Measurements from ENCODE around the gene ANKRD22. TPM values are rescaled to one million over a fixed set of nuclear protein-coding genes. Genes with fewer than 3 reads are reported as not detected.
"Not testable (repeated sequence)": the region's sequence is repeated elsewhere in the genome, so short reads cannot be mapped to it uniquely, and the experiment has no call there.

ANKRD22 gene
- total RNA-seq (2014; rRNA removed; shearing (Covaris generic)), result 6.2 and 7.2 TPM in 2 replicates

DNA sequence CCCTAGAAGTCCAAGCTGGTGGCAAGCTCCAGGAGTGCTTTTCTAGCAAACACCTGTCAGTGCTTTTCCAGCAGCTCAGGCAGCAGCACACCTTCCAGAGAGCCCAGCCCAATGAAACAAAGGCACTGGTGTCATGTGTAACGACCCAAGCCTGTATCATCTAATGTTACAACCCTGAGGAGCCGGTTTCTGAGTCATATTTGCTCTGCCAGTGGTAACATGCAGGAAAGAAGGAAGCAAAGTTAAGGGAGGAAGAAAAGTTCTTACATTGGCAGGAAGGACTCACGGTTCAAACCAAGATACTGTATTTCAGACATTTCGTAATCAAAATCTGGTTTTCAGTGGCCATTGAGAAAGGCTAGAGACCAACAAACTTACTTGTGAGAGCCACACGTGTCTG, at the start of gene ANKRD22:
TSS of gene ANKRD22 (minus strand) at position 139 of the 400 bp plus-strand sequence. CDS start 237 bp downstream, outside the sequence.
- DNase-seq (ENCODE audit: low spot score), result peak; percentile 97

DNA sequence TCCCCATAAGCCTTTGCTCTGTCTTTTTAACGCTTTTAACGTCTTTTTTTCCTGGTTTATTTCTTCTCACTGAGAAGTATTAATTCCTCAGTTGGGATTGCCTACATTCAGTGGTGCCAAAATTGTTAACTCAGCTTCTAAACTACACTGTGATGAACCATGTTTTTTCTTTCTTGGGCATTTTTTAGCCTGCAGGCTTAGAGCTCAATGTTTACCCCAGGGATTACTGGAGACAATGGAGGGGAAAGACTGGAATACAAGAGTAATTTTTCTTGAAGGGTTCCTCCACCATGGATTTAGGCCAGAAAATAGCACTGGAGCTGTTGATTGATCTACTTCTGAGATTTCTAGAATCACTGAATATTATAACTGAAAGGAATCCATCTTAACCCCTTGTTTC, 48.2 kb upstream of the ANKRD22 start:
- no peak for DNase-seq (ENCODE audit: low spot score)

GRCh38 chr10:88898727-88899126, 47.1 kb upstream of the ANKRD22 start:
- no peak for DNase-seq (ENCODE audit: low spot score)

DNA sequence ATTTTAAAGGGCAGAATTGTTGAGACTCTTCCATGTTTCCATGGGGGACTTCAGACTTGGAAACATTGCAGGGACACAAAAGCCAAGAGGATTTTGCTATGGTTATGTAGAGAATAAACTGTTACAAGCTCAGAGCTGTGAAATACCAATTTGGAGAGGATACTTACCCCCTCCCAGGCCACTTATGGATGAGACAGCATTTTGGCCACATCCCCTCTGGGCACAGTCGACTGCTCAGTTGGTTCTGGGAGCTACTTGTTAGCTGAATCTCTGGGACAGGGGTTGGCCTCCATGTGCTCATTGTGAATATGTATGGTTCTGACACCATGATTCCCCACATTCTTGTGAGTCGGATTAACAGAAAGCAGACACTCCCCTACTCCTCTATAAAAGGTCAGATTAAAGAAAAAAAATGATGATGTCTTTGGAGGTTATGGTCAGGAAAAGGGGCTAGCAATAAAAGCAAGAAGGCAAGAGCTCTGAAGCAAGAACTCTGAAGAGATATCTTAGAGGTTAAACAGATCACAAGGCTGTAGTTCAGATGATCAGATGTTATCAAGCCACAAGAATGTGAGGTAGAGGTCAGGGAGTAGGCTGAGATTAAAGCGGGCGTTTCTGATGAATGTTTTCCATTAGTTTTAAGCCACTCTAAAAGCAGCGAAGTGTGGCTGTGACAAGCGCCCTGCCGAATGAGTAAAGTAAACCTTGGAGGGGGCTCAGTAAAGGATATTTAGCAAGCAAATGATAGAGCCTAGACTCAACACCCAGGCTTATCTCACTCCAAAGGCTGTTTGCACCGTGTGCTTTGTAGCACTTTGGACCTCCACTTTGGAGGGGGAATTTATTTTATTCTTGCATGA, 45.6 kb upstream of the ANKRD22 start:
- peak; percentile 57 for DNase-seq (ENCODE audit: low spot score)

DNA sequence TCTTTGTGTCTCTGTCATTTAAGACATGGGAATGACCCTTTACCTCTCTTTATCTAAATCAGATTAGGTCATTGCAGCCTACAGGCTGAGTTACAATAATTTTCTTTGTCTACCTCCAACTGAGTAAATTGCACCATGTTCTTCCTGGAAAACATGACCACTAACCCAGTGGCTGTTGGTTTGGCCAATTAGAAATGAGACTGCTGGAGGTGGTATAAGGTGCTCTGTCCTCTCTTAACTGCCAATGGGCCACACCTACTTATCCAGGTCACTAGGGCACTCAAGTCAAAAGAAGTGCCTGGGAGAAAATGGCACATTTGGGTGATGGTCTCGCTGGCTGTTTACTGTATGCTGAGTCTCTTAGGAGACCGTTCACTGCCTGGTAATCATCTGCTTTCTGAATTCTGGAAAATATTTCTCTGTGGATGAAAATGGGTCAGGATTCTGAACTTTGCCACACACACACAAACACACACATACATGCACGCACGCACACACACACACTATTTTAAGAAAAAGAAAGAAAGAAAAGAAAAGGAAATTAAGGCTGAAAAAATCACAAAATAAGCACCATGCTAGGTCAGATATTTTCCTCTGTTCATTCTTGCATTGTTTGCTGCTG, 44.8 kb upstream of the ANKRD22 start:
- DNase-seq (ENCODE audit: low spot score), result peak; percentile 71

- DNase-seq (ENCODE audit: low spot score), result no peak
These were observed 43.6 kb upstream of the ANKRD22 start for GRCh38 chr10:88895250-88895649.

DNA sequence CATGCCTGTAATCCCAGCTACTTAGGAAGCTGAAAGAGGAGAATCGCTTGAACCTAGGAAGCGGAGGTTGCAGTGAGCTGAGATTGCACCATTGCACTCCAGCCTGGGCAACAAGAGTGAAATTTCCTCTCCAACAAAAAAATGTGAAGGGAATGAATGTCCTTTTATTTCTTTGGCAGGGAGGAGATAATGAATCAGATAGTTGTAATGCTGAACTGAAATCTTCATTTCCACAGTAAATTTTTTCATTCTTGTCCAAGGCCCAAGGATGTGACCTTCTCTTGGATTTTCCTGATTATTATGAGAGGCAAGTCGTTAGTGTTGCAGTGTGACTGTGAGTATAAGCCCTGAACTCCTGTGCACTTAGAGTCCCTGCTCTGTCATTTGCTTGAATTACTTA, 42.0 kb upstream of the ANKRD22 start:
- DNase-seq (ENCODE audit: low spot score), result no peak

GRCh38 chr10:88892222-88892967, 40.8 kb upstream of the ANKRD22 start:
- DNase-seq (ENCODE audit: low spot score), result no peak

DNA sequence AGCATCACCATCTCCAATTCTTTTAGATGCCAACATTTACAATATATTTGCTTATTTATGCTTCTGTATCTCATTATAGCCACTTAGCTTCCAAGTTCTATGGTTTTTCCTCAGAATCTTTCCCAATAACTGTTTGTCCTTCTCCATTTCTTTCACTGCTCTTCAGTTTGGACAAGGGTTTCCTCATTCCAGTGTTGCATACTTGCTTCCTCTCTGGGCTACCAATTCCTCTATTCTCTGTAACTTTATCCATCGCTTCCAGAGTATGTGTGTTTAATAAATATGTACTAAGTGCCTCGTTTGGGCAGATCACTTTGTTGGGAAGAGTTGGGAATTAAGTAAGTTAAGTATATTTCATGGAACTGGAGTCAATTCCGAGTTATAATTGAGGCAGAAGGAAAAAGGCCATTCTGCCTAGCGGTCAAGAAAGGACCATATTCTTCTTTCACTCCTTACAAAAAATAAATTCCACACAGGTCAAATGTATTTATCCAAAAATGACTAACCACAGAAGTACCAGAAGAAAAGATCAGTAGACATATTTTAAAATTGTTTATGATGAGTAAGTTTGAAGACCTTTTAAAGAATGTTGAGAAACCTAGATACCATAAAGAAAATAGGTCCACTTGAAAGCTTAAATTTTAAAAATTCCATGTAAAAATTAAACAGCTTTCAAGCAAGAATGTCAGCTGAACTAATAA, 39.2 kb upstream of the ANKRD22 start:
- DNase-seq (ENCODE audit: low spot score), result no peak

DNA sequence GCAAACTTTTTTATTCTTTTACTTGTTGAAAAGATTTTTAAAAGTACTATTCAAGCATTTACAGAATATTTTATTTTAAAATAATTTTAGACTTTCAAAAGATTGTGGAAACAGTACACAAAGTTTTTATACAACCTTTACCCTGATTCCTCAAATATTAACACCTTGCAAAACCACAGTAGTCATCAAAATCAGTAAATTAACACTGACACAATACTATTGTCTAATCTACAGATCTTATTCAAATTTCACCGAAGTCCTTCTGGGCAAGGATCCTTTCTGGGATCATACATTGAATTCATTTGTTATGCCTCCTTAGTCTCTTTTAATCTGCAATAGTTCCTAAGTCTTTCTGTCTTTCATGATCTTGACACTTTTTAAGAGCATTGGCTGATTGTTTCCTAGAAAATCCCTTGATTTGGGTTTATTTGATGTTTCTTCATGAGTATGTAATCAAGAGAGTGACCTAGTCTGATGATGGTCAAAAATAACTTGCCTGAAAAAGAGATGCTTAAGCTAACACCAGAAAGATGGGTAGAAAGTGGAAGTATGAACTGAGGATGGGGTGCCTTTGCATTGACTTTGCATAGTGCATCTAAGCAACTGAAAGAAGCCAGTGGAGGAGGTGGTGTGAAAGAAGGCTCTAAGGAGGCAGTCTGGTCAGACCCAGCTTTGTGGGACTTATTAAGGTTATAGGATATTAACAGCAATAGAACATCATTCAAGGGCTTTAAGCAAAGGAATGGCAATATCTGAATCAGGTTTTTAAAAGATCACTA, 38.1 kb upstream of the ANKRD22 start:
- no peak for DNase-seq (ENCODE audit: low spot score)

GRCh38 chr10:88888810-88889445, 37.3 kb upstream of the ANKRD22 start:
- DNase-seq (ENCODE audit: low spot score), result no peak

DNA sequence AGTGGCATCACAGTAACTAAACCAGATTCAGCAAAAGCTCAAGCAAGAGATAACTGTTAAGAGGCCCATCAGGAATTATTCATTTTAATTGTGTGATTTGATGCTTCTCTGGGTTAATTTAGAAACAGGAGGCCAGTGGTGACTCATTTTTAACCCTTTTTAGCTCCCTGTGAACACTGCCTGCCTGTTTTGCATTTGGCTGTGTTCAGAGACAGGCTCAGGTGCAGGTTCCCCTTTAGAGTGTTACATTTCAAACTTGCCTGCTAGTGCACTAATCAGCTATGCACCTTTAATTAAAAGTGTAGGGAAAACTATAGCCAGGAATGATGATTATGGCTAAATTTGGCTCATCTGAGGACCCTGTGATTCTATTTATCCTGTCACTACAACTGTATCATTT, 34.9 kb upstream of the ANKRD22 start:
- no peak for DNase-seq (ENCODE audit: low spot score)

DNA sequence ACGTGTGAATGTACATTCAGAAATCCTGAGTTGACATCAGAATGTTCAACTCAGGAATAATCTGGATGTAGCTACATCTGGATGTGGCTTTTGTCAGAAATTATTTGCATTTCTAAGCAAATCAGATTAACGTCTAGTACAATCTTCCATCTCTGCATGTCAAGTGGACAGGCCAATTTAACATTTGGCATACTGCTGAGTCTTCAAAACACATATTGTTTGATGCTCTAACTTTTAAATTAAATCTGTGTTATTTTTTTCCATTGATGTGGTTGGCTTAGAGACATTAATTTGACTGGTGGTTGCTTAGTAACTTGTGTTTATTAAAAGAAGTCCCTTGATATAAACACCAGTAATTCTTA, 31.8 kb upstream of the ANKRD22 start:
- DNase-seq (ENCODE audit: low spot score), result peak; percentile 30

DNA sequence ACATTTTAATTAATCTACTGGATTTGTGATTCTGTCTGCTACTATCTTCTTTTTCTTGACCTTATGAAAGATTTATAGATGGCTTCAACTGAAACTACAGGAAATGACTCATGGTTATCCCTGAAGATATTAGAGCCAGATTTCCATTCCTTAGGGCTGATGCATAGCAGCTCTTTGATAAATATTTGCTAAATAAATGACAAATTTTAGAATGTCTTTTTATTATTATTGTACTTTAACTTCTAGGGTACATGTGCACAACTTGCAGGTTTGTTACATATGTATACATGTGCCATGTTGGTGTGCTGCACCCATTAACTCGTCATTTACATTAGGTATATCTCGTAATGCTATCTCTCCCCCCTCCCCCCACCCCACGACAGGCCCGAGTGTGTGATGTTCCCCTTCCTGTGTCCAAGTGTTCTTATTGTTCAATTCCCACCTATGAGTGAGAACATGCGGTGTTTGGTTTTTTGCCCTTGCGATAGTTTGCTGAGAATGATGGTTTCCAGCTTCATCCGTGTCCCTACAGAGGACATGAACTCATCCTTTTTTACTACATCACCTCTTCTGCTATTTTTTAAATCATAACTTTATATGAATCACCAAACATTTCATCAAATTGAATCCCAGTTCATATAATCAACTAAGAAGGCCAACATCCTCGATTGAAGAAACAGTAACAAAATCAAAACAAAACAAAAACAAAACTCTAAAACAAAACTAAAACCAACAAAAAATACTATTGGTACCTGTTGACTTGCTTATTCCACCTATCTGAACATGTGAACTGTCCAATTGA, 31.2 kb upstream of the ANKRD22 start:
- DNase-seq (ENCODE audit: low spot score), result not testable (repeated sequence)

DNA sequence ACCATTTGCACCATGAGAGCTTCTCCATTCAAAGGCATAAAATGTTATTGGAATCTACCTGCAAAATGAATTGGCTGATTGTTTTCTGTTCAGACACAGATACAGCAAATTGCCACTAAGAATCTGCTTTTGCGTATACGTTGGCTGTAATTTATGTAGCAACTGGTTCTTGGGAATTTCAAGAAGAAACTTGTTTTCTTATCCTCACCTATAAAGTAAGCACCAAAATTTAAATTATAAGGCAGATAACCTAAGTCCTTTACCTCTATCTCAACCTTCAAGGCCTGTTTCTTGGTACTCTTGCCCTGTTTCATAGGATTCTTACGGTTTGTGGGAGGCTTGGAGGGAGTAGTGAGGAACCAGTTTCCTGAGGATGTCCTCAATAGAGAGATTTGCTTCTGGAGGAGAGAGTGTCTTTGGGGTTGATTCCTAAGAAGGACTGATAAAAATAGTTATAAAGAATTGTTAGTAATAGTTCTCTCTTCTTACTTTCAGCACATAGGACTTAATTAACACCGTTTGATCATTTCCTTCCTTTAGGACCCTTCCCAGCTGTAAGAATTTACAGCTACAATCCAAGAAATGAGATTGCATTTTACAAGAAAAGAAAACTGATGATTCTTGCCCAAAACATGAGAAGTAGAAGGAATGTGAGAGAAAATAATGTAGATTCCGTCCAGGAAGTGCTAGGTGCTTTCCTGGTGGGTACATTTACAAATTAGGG, 30.4 kb upstream of the ANKRD22 start:
- peak; percentile 68 for DNase-seq (ENCODE audit: low spot score)

GRCh38 chr10:88881320-88881719, 29.7 kb upstream of the ANKRD22 start:
- DNase-seq (ENCODE audit: low spot score), result peak; percentile 61

DNA sequence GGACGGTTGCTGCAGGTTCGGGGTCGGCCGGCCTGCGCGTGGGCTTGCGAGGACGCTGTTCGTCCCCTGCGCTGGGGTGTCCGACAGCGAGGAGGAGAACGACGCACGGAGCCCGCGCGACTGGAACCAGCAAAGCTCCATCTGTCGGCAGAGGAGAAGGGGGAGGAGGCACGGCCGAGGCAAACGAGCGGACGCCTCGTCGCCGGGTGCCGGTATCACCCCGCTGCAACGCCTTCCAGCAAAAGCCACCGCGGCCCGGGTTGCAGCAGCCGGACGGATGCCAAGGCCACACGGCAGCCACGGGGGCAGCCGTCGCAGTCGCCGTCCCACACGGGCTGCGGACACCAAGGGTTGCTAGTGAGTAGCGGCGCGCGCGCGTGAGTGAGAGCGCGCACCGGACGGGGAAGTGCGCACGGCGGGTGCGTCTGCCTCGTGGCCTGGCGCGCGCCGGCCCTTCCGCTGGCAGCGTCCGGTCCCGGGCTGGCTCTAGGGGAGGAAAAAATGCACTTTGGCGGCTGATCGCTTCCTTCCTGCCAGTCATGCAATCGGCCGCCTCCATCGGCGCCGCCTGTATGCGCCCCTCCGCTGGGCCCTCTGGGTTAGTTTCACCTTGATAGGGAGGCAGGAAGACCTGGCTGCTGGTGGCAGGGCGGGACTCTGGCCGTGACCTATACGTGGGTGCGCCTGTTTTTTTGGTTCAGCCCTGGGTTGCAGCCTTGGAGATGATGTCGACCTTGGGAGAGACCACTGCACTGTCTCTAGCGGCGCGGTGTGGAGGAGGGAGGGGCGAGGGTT, 28.8 kb upstream of the ANKRD22 start:
- peak; percentile 89 for DNase-seq (ENCODE audit: low spot score)

All from HT-29 (cell line).